MCF 10A (cell line): ENCODE results near the gene ERGIC2. TPM values are rescaled to one million over a fixed set of nuclear protein-coding genes. Genes with fewer than 3 reads are reported as not detected.

Source experiments
- Bru-seq: library from RNA; stranded (reverse); fragments of 400-500 nt; gene quantifications from one replicate; lab custom pipeline; 2021; lab: Mats Ljungman, UMichigan
- BruChase-seq, 2 experiments: library from RNA; stranded (reverse); fragments of 400-500 nt; gene quantifications; one replicate each; lab custom pipeline; 2021; lab: Mats Ljungman, UMichigan
- BruUV-seq: library from RNA; stranded (reverse); fragments of 400-500 nt; replicated peaks from 2 replicates; lab custom pipeline; 2021; lab: Mats Ljungman, UMichigan
- CTCF ChIA-PET: fragments of 300-600 bp; sonication (Branson Sonifier 250); formaldehyde crosslinking; extraction: SDS; loops from one replicate; lab custom pipeline; 2021; ENCODE audit warnings: antibody characterized with exemption, inconsistent platforms; lab: Yijun Ruan, JAX
- POLR2A ChIA-PET: fragments of 300-600, 350-650 bp; sonication (Branson Sonifier 250); formaldehyde crosslinking; extraction: SDS; loops from one replicate; lab custom pipeline; 2020; ENCODE audit warnings: antibody characterized with exemption, inconsistent platforms; lab: Yijun Ruan, JAX
- DNase-seq: peaks from one replicate; pipeline ENCODE4 v3.0.0-alpha.2; 2018; ENCODE audit not compliant: unreplicated experiment
- H3K27ac Mint-ChIP-seq: one replicate; pipeline ENCODE4 v1.8.0; 2022; ENCODE audit warnings: mild to moderate bottlenecking, low read depth, mixed read lengths; ENCODE audit not compliant: unreplicated experiment
- H3K27me3 Mint-ChIP-seq: one replicate; pipeline ENCODE4 v1.8.0; 2022; ENCODE audit warnings: mixed read lengths; ENCODE audit not compliant: insufficient read depth, unreplicated experiment
- H3K36me3 Mint-ChIP-seq: one replicate; pipeline ENCODE4 v1.8.0; 2022; ENCODE audit warnings: mild to moderate bottlenecking, moderate library complexity, mixed read lengths; ENCODE audit not compliant: insufficient read depth, unreplicated experiment
- H3K4me1 Mint-ChIP-seq: one replicate; pipeline ENCODE4 v1.8.0; 2022; ENCODE audit warnings: mixed read lengths; ENCODE audit not compliant: insufficient read depth, unreplicated experiment
- H3K4me3 Mint-ChIP-seq: one replicate; pipeline ENCODE4 v1.8.0; 2022; ENCODE audit warnings: mild to moderate bottlenecking, moderate library complexity, mixed read lengths; ENCODE audit not compliant: unreplicated experiment
- H3K9me3 Mint-ChIP-seq: one replicate; pipeline ENCODE4 v1.8.0; 2022; ENCODE audit warnings: mixed read lengths; ENCODE audit not compliant: unreplicated experiment
- intact Hi-C: fragments of 100-400 bp; cut with micrococcal nuclease; formaldehyde crosslinking; loops from 2 replicates; pipeline ENCODE4 v1.14.1; 2022
- long read RNA-seq: library from polyadenylated mRNA; stranded (forward); transcript quantifications from one replicate; pipeline ENCODE4 v2.0.0, GENCODE V29; 2022
- total RNA-seq: library from RNA; stranded (reverse); gene quantifications from 2 replicates; pipeline ENCODE4 v1.2.3, GENCODE V29; 2022
- TF ChIP-seq, protein P1 (sequence below): fragments of 200-600 bp; IDR thresholded peaks from one replicate; pipeline ENCODE4 v1.8.0; 2022; ENCODE audit warnings: antibody characterized with exemption, mild to moderate bottlenecking; ENCODE audit not compliant: unreplicated experiment

The ERGIC2 gene, protein sequence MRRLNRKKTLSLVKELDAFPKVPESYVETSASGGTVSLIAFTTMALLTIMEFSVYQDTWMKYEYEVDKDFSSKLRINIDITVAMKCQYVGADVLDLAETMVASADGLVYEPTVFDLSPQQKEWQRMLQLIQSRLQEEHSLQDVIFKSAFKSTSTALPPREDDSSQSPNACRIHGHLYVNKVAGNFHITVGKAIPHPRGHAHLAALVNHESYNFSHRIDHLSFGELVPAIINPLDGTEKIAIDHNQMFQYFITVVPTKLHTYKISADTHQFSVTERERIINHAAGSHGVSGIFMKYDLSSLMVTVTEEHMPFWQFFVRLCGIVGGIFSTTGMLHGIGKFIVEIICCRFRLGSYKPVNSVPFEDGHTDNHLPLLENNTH
- total RNA-seq = 63.6 and 74.6 TPM in 2 replicates
- percentile 94 among the genes with signal in this experiment for Bru-seq, nascent RNA
- percentile 92 among the genes with signal in this experiment for BruChase-seq, experiment 1, labeled RNA remaining after a 6-hour chase
- percentile 92 among the genes with signal in this experiment for BruChase-seq, experiment 2, labeled RNA remaining after a 2-hour chase
- long read RNA-seq, full-length matches to known transcripts = 137 of 161 reads
- long read RNA-seq, partial matches to known transcripts = 4 of 161 reads
- long read RNA-seq, other reads (novel, unspliced or antisense) = 20 of 161 reads

DNA sequence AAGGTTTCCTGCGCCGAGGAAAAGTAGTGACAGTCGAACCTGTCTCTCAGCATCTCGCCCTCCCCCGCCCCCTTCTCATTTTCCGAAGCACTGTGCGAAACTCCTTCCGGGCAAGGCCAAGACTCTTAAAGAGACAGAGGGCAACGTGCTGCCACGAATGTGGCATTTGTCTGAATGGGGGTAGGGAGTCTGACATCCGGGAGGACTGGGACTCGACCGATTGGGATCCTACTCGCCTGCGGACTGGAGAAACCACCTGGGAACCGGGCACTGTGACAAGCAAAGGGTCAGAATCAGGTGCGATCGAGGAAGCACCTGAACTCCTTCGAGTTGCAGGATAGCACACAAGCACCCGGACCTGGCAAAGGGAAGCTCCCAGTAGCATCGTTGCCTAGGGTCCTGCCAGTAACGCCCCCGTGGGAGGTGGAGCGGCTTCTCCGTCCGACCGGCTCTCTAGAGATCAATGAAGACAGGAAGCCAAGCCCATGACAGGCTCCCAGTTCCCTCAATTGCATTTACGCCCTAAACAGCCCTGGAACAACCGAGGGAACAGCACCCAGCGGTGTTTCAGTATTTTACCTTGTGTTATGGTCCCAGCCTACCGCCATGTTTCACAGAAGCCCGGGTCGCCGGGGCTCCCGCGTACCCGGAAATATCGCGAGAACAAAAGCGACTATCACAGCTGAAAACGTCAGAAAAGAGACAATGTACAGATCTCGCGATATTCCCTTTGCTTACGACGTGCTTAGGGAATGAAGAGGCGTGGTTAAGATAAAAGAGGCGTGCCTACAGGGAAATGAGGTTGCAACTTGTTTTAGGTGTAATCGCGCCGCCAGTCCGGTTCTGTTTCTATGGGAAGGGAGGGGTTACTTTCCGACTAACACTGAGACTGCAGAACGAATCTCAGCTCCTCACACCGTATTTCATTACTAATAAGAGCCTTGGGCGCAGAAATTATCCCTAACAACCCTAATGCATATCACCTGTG is at the start of gene ERGIC2:
ERGIC2 (minus strand) TSS at position 637 of the 988 bp plus-strand sequence. CDS start 9,539 bp downstream, outside the sequence.
- DNase-seq = peak; percentile 99
- POLR2A ChIA-PET = interaction anchor here (0.6 to 2.6 kb wide), 23 partner anchors 9 to 1374 kb away, joined by 3 to 14 read pairs (median 3); partner anchors contain the start of genes CAPRIN2 and IPO8
- Mint-ChIP-seq H3K4me1 (peaks cover 17% of the 10 kb centered on the region), H3K4me3 (peak within 1 kb of the TSS; percentile 80), H3K27ac (peak within 1 kb of the TSS; percentile 91), H3K36me3 (peaks cover 22% of the 10 kb centered on the region), H3K9me3 (no peaks in the 10 kb centered on the region), H3K27me3 (no peaks in the 10 kb centered on the region)
- TF ChIP-seq, protein P1, sequence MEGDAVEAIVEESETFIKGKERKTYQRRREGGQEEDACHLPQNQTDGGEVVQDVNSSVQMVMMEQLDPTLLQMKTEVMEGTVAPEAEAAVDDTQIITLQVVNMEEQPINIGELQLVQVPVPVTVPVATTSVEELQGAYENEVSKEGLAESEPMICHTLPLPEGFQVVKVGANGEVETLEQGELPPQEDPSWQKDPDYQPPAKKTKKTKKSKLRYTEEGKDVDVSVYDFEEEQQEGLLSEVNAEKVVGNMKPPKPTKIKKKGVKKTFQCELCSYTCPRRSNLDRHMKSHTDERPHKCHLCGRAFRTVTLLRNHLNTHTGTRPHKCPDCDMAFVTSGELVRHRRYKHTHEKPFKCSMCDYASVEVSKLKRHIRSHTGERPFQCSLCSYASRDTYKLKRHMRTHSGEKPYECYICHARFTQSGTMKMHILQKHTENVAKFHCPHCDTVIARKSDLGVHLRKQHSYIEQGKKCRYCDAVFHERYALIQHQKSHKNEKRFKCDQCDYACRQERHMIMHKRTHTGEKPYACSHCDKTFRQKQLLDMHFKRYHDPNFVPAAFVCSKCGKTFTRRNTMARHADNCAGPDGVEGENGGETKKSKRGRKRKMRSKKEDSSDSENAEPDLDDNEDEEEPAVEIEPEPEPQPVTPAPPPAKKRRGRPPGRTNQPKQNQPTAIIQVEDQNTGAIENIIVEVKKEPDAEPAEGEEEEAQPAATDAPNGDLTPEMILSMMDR = no peak
- CTCF ChIA-PET = interaction anchor here (0.5 to 0.6 kb wide), 2 partner anchors 14 to 1185 kb away, joined by 3 read pairs; no protein-coding TSS in a partner anchor
- intact Hi-C loops = loop anchor here (2.0 kb wide), 1 partner anchor 48 kb away; no protein-coding TSS in a partner anchor
- TSS peak; percentile 46 for BruUV-seq

DNA sequence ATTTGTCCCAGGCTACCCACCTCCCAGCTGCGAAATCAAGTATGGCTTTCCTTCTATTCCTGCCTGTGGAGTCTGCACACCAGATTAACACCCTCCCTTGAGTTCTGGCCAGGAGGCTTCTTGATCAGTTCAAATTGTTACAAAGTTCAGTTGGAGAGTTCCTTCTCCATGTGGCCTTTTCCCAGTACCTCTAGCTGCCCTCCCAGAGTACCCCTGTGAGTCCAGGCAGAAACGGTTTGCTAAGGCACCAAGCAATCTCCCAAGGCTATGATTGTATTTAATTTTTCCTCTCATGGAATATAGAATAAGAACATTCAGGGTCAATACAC is 49.7 kb upstream of the ERGIC2 start:
- ChIA-PET POLR2A (interaction anchor here (1.1 kb wide), 1 partner anchor 50 kb away, joined by 5 read pairs; the partner anchor contains the start of gene ERGIC2), CTCF (no interaction called here)
- Mint-ChIP-seq H3K27ac (peak overlapping the region; percentile 82), H3K27me3 (no peaks in the 10 kb centered on the region), H3K4me1 (peaks cover 55% of the 10 kb centered on the region), H3K36me3 (peaks cover 51% of the 10 kb centered on the region), H3K4me3 (no peak overlapping the region), H3K9me3 (peaks cover 13% of the 10 kb centered on the region)
- no peak for DNase-seq
- intact Hi-C loops = no loop called here
- TF ChIP-seq, protein P1 = no peak
- no TSS peak for BruUV-seq

DNA sequence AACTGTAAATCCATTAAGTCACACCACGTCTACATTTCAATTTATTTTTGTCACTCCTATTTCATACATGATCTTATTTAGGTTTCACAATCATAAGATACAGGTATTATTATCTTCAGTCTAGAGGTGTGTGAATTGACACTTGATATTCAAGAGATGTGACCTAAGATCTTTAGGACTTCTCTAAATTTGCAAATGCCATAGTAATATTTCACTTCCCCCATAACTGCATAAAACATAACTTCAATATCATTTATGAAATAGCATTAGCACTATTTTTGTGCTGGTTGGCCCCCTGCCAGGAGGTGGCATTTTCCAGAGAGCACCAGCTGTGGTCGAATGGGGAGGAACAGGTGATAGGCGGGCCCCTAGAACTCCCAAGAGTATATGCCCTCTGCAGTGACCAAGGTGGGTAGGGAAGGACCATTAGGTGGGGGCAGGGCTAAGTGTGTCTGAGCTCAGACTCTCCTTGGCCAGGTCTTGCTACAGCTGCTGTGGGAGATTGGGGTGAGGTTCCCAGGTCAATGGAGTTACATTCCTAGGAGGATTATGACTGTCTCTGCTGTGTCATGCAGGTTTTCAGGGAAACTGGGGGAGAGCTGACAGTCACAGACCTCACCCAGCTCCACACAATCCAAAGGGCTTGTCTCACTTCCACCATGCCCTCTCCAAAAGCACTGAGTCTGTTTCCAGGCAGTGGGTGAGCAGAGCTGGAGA is 49.2 kb upstream of the ERGIC2 start:
- POLR2A ChIA-PET = interaction anchor here (1.1 kb wide), 1 partner anchor 49 kb away, joined by 5 read pairs; the partner anchor contains the start of gene ERGIC2
- Mint-ChIP-seq H3K27ac (peak overlapping the region; percentile 82), H3K4me3 (no peak overlapping the region)

More for the DNA sequence above, 49.2 kb upstream of the ERGIC2 start:
- H3K36me3 Mint-ChIP-seq = peaks cover 46% of the 10 kb centered on the region
- no TSS peak for BruUV-seq
- peak; percentile 65 for DNase-seq
- H3K4me1 Mint-ChIP-seq = peaks cover 60% of the 10 kb centered on the region
- no peaks in the 10 kb centered on the region for H3K27me3 Mint-ChIP-seq
- intact Hi-C loops = loop anchor here (2.0 kb wide), 1 partner anchor 49 kb away; the partner anchor contains the start of gene ERGIC2
- CTCF ChIA-PET = no interaction called here
- TF ChIP-seq, protein P1 = no peak
- H3K9me3 Mint-ChIP-seq = peaks cover 13% of the 10 kb centered on the region
